CD4-positive, alpha-beta T cell treated with Interferon alpha-2 for 1 hour (primary cell): ENCODE results near the gene KIAA1614.
"Not testable (repeated sequence)": the region's sequence is repeated elsewhere in the genome, so short reads cannot be mapped to it uniquely, and the experiment has no call there.

Source experiments
- DNase-seq, 2 donors: peaks; one replicate each; pipeline ENCODE4 v3.0.0-alpha.2; 2020 to 2022

The KIAA1614 gene

DNA sequence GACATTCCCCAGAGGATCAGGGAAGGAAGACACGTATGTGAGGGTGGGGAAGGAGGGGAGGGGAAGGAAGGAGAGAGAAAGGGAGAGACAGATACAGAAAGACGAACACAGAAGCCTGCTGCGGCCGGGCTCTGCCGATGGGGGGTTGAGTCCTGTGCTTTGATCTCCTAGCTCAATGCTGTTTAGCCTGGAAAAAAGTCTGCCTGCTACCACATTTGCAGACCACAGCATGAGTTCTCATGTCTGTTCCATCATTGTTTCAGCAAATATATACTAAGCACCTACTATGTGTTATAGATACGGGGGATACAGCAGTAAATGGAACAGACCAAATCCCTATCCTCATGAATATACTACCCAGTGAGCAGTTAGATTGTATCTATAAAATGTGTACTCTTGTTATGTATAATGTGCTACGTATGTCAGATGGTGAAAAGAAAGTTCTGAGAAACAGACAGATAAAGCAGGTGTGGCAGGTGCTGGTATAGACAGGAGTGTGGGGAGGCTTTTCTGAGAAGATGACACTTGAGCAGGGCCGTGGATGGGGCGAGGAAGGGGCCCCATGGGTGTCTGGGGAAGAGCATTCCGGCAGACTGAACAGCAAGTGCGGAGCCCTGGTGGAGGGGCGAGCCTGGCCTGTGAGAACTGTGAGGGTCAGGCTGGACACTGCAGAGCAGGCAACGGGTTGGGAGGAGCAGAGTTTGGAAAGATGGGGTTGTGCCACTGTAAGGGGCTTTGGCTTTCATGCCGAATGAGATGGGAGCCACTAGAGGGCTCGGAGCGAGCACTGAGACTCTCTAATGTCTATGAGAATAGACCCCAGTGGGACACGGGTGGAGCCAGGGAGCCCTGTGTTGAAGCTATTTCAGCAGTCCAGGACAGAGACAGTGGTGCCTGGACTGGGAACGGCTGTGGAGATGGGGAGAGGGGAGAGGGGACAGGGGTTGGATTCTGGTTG is 34.1 kb downstream of the KIAA1614 start:
- no peak for DNase-seq

DNA sequence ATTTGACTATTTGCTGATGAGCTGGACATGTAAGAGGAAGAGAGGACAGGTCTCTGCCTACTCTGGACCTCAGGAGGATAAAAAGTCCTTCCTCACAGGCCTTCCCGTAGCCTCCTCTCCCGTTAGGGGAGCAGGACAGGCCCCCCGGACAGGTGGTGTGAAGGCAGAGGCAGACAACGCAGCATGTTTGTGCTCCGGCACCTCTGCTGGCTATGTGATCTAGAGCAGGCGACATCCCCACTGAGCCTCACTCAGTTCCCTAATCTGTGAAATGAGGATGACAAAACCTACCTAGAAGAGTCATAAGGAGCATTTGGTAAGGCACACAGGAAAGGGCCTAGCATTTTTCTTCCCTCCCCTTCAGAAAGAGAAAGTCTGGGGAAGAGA is 34.8 kb downstream of the KIAA1614 start:
- no peak for DNase-seq

DNA sequence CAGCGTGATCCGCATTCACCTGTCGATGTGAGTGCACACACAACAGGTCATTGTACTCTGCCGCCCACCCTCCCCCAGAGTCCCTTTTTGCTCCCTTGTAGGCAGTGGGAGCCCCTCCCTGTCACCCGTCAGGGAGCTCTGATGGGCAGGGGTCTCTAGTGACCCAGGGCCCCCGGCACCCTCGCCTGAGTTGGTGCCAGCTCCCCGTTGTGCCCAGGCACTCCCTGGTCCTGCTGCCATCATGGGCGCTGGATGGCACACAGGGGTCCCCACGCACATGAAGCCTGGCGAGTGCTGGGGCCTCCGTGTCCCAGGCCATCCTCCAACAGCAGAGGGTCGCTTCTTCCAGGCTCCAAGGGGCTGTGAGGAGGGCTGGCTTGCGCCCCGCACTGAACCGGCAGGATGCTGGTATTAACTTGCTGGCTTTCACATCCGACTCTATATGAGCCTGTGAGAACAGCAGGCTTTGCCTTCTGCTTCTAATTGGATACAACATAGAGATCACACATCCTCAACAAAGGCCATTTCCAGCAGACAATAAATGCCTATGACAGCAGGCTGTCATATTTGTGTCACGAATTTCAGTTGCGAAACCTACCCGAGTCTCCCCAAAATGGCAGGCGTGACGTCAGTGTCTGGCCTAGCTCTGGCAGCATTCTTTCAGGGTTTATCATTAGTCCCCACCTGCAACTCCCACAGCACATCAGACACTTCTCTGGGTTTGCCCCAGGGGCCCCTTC is 35.4 kb downstream of the KIAA1614 start:
- no peak for DNase-seq

DNA sequence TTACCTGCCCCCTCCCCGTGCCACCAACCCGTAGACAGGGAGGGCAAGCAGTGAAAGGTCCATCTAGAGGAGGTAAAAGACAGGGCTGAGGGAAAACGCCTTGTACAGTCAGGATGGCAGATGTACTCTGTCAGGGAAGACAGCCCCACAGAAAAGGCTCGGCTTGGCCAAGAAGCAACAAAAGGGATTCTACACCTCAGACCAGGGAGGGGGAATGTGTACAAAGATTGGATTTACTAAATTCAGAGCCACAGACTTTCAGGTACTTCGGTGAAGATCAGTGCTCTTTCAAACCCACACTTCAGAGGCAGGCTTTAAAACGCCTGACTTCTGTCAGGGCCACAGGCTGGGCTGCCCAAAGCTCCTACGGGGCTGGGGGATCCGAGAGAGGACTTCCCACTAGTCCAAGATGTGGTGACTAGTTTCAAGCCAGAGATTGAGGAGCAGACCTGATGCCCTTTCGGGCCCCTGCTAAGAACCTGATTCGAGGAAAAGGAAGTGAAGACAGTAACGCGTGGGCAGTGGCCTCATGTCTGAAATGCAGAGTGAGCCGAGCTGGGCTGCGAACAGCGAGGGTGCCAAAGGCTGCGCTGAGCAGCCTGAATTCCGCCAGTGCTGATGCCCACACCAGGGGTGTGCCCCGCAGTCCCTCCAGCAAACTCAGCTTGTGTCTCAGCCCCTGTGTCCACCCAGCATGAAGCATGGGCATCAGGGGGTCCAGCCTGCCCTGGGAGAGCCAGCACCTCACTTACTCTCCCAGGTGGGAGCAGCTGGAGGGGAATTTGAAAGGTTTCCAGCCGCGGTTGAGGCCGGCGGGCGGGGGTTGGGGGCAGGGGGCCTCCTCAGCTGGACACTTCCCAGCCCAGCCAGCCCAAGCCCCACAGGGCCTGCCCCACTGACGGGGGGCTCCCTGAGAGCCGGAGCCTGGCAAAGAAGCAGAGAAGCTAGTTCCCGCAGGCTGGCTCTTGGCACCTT is 36.2 kb downstream of the KIAA1614 start:
- no peak for DNase-seq

DNA sequence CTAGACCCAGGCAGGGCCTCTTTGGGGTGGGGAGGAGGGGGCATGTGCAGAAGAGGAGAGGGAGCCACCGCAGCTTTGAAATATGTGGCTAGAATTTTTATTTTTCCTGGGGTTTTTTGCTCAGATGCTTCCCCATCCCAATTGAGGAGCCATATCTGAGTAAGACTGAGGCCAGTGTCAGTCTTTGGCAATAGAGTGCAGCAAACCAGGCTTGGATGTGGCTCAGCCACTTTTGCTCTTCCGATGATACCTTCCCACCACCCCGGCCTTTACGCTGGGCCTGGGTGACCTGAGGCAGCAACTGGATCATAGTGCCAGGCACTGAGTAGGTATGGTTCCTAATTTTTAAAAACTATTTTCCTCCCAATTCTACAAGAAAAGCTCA is 36.9 kb downstream of the KIAA1614 start:
- no peak for DNase-seq

DNA sequence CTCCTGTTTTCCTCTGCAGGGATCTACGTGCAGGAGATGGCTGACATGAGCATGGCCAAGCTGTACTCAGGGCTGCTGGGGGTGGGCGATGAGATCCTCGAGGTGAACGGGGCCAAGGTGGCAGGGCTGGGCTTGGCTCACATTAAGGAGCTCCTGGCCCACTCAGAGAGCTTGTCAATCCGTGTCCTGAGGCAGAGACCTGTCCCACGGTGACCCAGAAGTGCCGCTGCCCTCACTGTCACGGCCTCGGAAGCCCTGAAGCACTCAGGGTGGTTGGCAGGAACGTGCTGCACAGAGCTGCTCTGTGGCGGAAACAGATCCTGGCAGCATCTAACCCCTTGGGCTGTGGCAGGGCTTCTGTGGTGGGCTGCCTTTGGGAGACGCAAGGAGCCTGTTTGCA is 37.6 kb downstream of the KIAA1614 start:
- no peak for DNase-seq

DNA sequence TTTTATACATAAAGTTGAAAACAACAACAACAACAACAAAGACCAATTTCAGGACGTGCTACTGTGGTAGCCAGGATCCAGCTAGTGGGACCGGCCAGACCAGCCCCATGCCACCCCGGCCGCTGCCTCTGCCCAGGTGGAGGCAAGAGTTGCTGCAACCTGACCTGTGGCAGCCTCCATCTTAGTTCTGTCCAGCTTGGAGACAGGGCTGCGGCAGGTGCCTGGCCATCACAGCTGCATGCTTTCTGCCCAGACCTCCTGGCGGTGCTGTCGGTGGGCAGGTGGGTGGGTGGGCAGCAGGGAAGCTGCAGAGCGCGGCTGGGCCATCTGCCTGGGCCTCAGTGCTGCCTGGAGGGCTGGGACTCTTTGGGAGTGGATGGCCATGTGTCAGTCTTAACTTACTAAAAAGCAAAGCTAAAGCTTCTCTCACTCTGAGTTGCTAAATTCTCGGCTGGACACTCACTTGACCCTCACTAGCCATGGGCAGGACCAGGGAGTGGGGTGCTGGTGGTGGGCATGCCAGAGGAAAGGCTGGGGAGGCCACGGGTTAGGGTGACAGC is 38.6 kb downstream of the KIAA1614 start:
- no peak for DNase-seq

DNA sequence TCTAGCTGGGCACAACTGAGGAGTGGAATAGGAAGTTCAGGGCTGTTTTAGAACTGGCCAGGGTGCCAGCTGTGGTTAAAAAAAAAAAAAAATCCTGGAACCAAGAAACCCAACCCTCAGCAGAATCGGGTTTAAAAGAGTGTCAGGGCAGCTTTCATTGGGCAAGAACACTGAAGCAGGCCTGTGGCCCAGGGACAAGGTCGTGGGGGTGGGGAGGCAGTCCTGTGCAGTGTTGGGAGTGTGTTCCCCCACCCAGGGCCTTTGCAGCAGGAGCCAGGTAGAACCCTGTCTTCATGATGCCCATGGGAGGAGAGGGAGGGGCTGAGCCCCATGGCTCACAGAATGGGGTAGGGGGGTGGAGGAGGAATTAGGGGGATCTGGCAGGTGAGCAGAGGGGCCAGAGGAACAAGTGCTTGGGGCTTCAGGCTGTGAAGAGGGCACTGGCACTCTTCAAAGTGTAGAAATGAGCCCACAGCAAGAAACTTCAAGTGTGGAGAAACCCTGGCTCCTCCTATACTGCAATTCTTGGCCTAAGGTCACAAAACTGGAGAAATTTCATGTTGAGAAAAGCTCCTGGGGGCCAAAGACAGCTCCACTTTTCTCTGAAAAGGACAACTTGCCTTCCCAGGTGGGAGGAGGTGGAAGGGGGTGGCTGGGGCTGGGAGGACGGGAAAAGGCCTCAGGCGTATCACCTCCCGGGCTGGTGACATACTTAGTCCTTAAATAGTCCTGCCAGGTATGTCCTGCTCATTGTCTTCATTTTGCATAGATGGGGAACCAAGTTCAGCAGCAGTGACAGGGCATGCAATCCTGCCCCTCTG is 39.3 kb downstream of the KIAA1614 start:
- DNase-seq, result no peak

DNA sequence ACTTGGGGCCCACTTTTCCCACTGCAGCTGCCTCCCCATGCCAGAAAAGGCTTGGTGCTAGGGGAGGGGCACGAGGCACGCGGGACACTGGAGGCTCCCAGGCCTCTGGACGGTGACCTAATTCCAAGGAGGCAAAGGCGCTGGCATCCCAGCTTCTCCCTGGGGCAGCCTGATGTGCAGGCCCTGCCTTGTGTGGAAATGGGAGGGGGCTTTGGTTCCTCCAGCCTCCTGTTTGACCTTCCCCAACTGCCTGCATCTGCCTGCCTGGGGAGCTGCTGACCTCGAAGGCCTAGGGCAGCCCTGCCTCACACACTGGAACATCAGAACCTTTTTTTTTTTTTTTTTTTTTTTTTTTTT is 39.9 kb downstream of the KIAA1614 start:
- DNase-seq, result no peak

DNA sequence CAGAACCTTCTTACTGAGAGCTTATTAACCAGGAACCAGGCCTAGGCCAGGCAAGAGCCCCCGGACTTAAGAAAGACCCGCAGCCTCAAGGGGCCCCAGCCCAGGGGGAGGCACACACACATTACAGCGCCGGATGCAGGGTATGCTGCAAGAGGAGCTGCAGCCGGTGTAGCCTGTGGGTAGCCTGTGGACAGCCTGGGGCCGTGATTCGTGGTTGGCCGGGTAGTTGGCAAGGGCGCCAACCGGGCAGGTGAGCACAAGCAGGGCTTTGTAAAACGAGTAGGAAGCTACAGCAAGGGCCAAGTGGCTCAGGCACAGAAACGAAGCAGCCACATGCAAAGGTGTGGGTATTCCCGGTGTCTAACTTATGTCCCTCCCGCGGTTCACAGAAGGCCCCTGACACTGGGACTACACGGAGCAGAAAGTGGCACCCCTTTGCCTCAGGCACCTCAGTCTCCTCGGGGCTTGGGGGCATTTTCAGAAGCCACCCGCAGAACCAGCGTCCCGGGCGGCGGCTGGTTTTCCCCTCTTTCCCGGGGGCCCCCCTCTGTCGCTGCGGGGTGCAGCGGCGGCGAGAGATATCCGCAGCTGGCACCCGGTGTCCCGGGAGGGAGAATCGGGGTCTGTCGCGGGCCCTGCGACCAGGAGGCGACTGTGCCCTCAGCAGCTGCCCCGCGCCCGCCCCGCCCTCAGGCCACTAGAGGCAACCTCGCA is 40.8 kb downstream of the KIAA1614 start:
- no peak for DNase-seq

DNA sequence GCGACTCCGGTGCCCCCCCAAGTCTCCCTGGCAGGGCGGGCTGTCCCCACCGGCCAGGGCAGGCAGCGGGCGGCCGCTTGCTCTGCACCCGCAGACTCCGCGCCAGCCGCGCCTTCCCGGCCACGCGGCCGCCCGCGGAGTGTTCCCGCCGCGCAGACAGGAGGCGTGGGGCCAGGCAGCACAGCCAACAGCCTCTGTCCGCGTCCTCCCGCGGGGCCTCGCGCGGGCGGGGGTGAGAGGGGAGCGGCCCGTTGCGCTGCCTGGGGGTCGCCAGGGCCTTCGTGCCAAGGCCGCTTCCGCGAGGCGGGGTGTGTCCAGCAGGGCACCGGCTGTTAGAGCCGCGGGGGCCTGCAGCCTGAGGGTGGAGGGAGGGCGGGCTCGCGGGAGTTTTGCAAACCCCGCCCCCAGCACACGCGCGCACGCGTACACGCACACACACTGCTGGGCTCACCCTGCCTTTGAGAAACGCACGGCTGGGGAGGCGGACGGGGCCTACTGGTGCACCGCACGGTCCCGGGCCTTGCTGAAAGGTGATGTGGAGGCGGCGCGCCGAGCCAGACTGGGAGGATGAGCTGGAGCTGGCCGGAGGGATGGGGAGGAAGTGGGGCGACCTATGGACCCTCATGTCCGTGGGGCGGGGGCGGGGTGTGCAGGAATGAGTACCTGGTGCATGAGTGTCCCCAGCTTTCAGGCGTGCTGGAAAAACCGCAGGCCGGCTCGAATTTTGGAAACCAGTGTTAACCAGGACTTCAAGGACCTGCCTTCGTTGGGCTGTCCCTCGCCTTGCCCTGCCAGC is 41.5 kb downstream of the KIAA1614 start:
- peak; percentile 65 to 72 for DNase-seq

DNA sequence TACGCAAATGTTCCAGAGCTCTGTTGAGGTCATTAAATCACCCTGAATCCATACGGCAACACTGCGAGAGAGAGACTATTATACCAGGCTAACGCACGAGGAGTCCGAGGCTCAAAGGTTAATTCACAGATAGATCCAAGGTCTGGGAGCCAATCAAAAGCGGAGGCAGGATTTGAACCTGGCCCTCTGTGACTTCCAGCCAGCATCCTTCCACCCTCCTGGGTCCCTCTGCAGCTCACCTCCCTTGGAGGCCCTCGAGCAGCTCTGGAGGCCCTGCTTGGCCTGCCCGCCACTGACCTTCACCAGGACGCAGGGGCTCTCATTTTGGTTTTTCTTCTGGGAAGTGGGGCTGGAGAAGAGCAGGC is 42.1 kb downstream of the KIAA1614 start:
- no peak for DNase-seq

DNA sequence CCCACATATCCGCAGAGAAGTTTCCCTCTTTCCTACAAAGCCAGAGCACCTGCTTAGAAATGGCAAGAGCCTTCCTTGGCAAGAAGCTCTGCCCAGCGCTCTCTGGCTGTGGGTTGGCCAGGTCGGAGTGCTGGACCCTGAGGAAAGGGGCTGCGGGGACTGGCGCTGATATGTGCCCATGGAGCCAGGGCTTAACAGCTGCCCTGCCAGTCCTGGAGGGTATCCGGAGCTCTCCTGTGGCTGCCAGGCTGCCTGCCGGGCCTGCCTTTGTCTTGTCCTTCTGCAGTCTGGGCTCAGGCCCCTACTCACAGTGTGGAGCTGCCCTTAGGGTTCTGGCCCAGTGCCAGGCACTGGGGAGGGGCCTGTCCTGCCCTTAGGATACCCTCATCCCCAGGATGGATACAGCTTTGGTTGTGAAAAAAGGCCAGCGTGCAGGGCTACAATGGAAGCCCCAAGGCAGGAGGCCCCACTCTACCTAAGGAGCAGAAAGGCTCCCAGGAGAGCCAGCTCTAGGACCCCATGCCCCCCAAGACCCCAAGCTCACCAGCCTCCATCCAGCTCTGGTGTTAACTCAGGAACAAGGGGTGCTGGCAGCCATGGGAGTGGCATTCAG is 43.4 kb downstream of the KIAA1614 start:
- no peak for DNase-seq

DNA sequence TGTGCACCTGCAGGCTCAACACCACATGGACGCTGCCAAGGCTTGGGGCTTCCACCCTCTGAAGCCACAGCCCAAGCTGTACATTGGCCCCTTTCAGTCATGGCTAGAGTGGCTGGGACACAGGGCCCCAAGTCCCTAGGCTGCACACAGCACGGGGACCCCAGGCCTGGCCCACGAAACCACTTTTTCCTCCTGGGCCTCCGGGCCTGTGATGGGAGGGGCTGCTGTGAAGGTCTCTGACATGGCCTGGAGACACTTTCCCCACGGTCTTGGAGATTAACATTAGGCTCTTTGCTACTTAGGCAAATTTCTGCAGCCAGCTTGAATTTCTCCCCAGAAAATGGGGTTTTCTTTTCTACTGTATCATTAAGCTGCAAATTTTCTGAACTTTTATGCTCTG is 46.9 kb downstream of the KIAA1614 start:
- not testable (repeated sequence) for DNase-seq

DNA sequence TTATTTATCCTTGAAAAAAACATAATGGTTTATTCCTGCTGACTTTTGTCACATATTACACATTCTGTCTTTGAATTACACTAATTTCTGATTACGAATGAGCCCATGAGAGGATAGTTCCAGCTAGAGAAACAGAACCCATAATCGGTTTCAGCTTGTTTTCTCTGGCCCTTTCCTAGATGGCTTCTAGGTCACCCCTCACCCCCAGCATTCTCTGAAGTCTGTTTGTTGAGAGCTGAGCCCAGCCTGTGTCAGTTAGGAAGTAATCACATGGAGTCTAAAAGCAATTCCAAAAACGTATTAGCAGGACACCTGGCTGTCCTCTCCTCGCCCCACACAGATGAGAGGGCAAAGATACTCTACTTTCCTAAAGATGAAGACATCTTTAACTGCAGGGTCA is 48.9 kb downstream of the KIAA1614 start:
- DNase-seq, result no peak

DNA sequence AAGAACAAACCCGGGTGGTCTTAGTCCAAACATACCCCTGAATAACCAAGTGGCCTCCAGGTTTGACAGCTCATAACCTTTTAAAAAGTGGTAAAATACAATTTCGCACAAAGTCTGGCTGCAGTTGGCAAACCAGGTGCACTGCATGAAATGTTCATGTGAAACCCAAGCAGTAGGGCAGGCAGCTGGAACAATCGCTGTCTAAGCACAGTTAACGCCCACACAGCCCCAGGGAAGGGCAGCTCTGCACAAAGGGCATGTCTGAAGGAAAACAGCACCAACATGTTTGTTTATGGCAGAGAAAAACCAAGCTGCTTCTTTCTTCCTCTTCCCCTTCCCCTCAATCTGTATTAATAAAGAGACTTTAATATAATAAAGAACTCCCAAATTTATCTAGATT is 49.5 kb downstream of the KIAA1614 start:
- DNase-seq, result no peak

DNA sequence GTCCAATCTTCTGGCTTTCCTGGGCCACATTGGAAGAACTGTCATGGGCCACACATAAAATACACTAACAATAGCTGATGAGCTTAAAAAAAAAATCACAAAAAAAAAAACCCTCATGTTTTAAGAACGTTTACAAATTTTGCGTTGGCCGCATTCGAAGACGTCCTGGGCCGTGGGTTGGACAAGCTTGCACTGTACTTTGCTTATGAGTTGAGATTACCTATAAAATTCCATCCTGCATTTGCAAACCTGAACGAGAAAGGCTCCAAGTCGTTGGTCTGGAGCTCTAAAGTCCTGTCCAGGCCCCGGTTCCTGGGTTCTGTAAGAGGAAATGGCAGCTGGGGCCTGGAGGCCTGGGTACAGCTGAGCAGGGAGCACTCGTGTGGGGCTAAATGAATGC is 51.4 kb downstream of the KIAA1614 start:
- no peak for DNase-seq

DNA sequence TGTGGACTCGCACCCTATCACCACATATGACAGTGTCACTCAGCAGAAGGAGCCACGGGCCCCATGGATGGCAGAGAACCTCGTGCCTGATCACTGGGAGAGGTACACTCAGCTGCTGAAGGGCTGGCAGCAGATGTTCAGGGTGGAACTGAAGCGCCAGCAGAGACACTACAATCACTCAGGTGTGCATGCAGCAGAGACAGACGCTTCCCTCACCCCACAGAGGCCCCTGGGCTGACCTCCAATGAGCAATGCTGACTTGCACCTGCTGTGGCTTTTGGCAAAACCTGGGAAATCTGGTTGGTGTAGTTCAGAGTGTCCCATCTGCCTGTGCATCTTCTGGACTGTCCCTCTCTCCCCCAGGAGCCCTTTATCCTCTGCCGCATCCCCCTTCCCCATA is 51.9 kb downstream of the KIAA1614 start:
- no peak for DNase-seq

DNA sequence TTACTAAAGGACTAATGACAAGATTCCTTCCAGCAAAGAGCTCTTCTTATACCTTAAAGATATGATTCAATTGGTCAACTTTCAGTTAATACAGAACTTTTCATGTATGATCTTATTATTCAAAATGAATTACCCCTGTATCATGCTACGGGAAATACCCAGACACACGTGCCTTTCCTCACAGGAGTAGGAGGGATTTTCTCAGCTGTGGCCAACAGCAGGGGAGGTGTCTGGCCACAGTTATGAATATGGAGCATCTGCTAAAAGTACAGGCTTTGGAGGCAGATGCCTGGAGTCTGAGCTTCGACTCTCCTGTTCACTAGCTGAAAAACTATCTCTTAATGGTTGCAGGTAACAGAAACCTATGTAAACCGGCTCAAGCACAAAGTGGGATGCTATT is 53.6 kb downstream of the KIAA1614 start:
- DNase-seq, result no peak
